Brain microvascular endothelial cell (primary cell): ENCODE measurements around the gene NFATC3.
A peak's percentile ranks its signal among the peaks of the same experiment; 100 is the strongest.

ENCODE experiments used
- DNase-seq: peaks from one replicate; pipeline ENCODE4 v3.0.0-alpha.2; 2020
- H3K27ac ChIP-seq: fragments of 250-450 bp; sonication (Bioruptor Pico); 2 replicates; pipeline ENCODE4 v1.5.1; 2020; ENCODE audit warnings: mild to moderate bottlenecking, moderate library complexity
- H3K27me3 ChIP-seq: fragments of 250-450 bp; sonication (Bioruptor Pico); replicated peaks from 2 replicates; pipeline ENCODE4 v1.5.1; 2020; ENCODE audit warnings: mild to moderate bottlenecking
- H3K36me3 ChIP-seq: fragments of 250-450 bp; sonication (Bioruptor Pico); replicated peaks from 2 replicates; pipeline ENCODE4 v1.5.1; 2020; ENCODE audit warnings: mild to moderate bottlenecking
- H3K4me3 ChIP-seq: 2 replicates; pipeline ENCODE4 v1.5.1; 2011; ENCODE audit warnings: low read depth, mild to moderate bottlenecking, control low read depth, low read length, moderate library complexity
- in situ Hi-C: cut with HindIII; loops from 2 replicates; pipeline ENCODE4 v1.10.0; 2017; ENCODE audit warnings: low sequenced_read_pairs, low pct_ligation_motif_present
- TF ChIP-seq, protein P1 (sequence below): IDR thresholded peaks from 2 replicates; pipeline ENCODE4 v1.5.1; 2011; ENCODE audit warnings: low read depth, mild to moderate bottlenecking, moderate library complexity, low read length, control low read depth, inconsistent platforms; ENCODE audit errors: missing control alignments

Gene NFATC3

DNA sequence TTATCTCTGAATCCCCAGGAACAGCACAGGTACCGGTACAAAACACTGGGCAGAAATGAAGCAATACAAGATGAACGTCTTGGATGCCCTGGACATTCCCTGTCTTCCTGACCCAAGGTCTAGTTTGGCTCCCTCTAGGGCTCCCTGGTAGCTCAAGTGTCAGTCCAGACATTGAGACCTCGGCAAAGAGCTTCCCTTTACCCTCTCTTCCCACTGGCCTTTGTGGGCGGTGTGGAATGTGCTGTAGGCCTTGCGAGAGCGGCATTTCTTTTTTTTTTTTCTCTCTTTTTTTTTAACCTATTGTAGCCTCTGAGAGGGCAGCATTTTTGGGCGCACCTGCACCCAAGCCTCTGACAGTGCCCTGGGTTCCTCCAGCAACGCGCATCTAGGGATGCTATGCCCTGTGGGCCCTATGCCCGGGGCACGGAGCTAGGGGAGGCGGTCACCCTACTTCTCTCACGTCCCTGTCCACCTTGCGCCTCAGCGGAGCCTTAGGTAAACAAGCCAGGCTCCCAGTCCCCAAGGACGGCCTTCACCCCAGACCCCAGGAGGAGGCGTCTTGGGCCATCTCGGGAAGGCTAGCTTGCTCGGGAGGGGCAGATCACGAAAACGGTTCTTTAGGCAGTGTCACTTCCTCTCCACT, 1.2 kb upstream of the NFATC3 start:
- Histone ChIP-seq H3K36me3 (peaks cover 3% of the 10 kb centered on the region), H3K27ac (no peak overlapping the region), H3K4me3 (peak overlapping the region; percentile 67), H3K27me3 (no peaks in the 10 kb centered on the region)
- TF ChIP-seq, protein P1, sequence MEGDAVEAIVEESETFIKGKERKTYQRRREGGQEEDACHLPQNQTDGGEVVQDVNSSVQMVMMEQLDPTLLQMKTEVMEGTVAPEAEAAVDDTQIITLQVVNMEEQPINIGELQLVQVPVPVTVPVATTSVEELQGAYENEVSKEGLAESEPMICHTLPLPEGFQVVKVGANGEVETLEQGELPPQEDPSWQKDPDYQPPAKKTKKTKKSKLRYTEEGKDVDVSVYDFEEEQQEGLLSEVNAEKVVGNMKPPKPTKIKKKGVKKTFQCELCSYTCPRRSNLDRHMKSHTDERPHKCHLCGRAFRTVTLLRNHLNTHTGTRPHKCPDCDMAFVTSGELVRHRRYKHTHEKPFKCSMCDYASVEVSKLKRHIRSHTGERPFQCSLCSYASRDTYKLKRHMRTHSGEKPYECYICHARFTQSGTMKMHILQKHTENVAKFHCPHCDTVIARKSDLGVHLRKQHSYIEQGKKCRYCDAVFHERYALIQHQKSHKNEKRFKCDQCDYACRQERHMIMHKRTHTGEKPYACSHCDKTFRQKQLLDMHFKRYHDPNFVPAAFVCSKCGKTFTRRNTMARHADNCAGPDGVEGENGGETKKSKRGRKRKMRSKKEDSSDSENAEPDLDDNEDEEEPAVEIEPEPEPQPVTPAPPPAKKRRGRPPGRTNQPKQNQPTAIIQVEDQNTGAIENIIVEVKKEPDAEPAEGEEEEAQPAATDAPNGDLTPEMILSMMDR, result peak; percentile 27
- in situ Hi-C loops, result no loop called here
- DNase-seq, result no peak

DNA sequence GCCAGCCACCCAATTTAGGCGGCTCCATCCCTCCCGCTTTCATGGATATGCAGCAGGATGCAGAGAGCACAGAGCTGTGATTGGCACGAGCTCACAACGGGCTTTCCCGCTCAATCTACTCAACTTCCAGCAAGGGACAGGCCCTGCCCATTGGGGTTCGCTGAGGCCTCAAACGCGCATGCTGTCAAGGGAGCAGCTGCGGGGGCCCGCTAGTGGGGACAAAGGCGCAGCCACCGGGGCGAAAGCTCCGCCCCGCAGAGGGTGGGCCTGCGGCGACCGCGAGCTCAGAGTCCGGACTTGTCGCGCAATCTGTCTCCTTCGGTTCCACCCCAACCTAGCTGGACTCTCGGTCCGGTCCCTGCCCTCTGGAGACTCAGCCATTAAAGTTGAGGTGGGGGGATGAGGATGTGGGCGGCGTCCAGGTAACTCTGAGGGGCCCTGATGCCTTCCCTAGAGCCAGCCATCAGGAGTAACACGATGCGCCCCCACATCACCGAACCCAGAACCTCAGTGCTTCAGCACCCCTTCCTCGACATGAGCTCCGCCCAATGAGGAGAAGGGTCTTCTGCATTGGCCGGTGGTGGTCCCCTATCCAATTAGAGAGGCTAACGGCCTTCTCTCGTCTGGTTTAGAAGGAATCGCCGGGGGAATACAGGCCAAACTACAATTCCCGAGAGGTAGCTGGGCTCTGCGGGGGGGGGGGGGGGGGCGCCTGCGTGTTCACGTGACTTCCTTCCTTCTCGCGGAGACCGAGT, 489 bp upstream of the NFATC3 start:
- in situ Hi-C loops, result no loop called here
- Histone ChIP-seq H3K27me3 (no peaks in the 10 kb centered on the region), H3K36me3 (no peaks in the 10 kb centered on the region), H3K4me3 (peak overlapping the region; percentile 67), H3K27ac (peak overlapping the region; percentile 54)
- TF ChIP-seq, protein P1, result peak; percentile 14
- DNase-seq, result peak; percentile 39

- in situ Hi-C loops, result no loop called here
- DNase-seq, result no peak
- H3K27me3 ChIP-seq, result no peaks in the 10 kb centered on the region
Measured at GRCh38 chr16:68086336-68086841, 1.2 kb downstream of the NFATC3 start.

GRCh38 chr16:68086860-68087268, 1.7 kb downstream of the NFATC3 start:
- no peak overlapping the region for H3K27ac ChIP-seq
- peak overlapping the region; percentile 92 for H3K4me3 ChIP-seq
- H3K36me3 ChIP-seq, result no peaks in the 10 kb centered on the region
- no peaks in the 10 kb centered on the region for H3K27me3 ChIP-seq
- in situ Hi-C loops, result no loop called here
- no peak for DNase-seq
- TF ChIP-seq, protein P1, result no peak

More at GRCh38 chr16:68086336-68086841, 1.2 kb downstream of the NFATC3 start:
- TF ChIP-seq, protein P1, result no peak
- H3K4me3 ChIP-seq, result peak overlapping the region; percentile 92
- peak overlapping the region; percentile 56 for H3K27ac ChIP-seq
- H3K36me3 ChIP-seq, result no peaks in the 10 kb centered on the region

DNA sequence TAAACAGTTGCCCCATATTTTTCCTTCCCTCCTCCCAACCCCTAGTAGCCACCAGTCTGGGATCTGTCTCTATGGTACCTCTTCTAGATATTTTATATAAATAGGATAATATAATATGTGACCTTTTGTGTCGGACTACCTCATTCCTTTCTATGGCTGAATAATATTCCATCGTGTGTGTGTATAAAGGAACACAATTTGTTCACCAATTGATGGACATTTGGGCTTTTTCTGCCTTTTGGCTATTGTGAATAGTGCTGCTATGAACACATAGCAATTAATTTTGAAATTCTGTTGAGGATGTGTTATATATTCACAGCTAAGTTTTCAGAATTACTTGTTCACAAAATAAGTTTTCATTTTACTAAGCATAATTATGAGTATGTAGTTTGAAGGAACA, 2.5 kb downstream of the NFATC3 start:
- DNase-seq, result no peak
- TF ChIP-seq, protein P1, result no peak
- Histone ChIP-seq H3K27ac (no peak overlapping the region), H3K4me3 (no peak overlapping the region), H3K36me3 (no peaks in the 10 kb centered on the region), H3K27me3 (no peaks in the 10 kb centered on the region)
- in situ Hi-C loops, result no loop called here
